ENCODE data around the gene AKR1C2.
"Not testable (repeated sequence)": the region's sequence is repeated elsewhere in the genome, so short reads cannot be mapped to it uniquely, and the experiment has no call there.

The AKR1C2 gene

DNA sequence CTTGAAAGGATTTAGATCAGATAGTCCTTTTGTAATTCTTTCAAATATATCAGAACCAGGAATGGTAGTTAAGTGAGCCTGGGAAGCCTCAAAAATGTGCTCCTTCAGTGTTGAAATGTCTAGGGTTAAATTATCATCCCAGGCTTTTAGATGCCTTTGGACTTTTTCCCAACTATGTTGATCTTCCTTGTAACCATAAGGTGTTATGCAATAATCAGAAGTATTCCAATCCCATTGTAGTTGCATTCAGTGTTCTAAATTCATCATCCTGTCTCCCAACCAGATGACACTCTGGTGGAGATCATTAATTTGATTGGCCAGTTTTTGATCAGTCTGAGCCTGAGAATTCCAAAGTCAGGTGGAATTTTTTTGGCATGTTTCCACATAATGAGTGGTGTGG is 35.1 kb upstream of the AKR1C2 start:
- H3K27ac ChIP-seq (ENCODE audit: low read length) = no peak overlapping the region
- no peaks in the 10 kb centered on the region for H3K27me3 ChIP-seq (ENCODE audit: control insufficient read depth, insufficient read depth, low read length)
- no peak overlapping the region for H3K9ac ChIP-seq (ENCODE audit: low read length)
- peaks cover 7% of the 10 kb centered on the region for H3K4me1 ChIP-seq (ENCODE audit: control insufficient read depth, low read depth, low read length)
- no peaks in the 10 kb centered on the region for H3K9me3 ChIP-seq (ENCODE audit: control insufficient read depth, low read depth, low read length)
- no peak overlapping the region for H3K4me3 ChIP-seq (ENCODE audit: low read length)
- no peaks in the 10 kb centered on the region for H3K36me3 ChIP-seq (ENCODE audit: control insufficient read depth, low read depth, low read length)

DNA sequence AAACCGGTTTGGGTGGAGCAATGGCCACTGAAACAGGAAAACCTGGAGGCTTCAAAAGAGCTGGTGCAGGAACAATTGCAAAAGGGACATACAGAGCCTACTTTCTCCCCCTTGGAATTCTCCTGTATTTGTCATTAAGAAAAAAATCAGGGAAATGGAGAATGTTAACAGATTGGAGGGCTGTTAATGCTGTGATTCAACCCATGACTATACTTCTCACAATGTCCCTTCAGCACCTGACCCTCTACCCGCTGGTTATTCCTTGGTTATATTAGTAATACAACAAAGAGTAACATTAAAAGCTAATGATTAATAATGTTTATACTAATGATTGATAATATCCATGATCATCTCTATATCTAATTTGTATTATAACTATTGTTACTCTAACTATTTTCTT is 34.4 kb upstream of the AKR1C2 start:
- peaks cover 3% of the 10 kb centered on the region for H3K9me3 ChIP-seq (ENCODE audit: control insufficient read depth, low read depth, low read length)
- H3K4me1 ChIP-seq (ENCODE audit: control insufficient read depth, low read depth, low read length) = peaks cover 7% of the 10 kb centered on the region
- H3K27ac ChIP-seq (ENCODE audit: low read length) = no peak overlapping the region
- H3K27me3 ChIP-seq (ENCODE audit: control insufficient read depth, insufficient read depth, low read length) = no peaks in the 10 kb centered on the region
- no peaks in the 10 kb centered on the region for H3K36me3 ChIP-seq (ENCODE audit: control insufficient read depth, low read depth, low read length)
- H3K9ac ChIP-seq (ENCODE audit: low read length) = no peak overlapping the region
- no peak overlapping the region for H3K4me3 ChIP-seq (ENCODE audit: low read length)

DNA sequence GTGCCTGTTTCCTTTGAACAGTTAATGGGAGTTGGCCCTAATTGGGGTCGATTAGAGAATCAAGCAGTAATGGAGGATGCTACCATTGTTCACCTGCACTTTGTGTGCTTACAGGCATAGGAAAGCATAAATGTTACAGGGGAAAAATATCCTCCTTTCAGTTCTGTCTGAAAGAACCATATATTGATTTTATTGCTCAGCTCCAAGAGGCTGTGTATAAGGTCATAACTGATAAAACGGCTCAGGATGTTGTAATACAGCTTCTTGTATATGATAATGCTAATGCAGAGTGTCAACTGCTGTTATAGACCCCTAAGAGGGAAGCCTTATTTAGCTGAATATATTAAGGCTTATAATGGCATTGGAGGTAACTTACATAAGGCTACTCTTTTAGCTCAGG is 32.9 kb upstream of the AKR1C2 start:
- no peaks in the 10 kb centered on the region for H3K27me3 ChIP-seq (ENCODE audit: control insufficient read depth, insufficient read depth, low read length)
- no peak overlapping the region for H3K4me3 ChIP-seq (ENCODE audit: low read length)

DNA sequence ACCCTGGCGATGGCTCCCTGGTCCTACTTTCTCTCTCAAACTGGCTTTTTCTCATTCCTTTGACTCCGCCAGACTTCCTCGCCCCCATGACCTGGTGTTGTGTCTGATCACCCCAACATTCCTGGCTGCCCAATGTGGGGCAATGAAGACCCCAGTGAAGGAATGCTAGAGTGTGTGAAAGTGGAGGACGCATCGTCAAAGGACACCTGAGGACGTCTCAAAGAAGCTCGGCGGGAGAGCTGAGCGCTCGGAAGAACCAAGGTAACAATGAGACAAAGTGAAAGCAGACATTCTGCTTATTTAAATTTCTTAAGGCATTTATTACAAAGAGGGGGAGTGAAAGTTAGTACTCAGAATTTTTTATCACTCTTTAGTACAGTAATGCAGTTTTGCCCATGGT is 31.7 kb upstream of the AKR1C2 start:
- Histone ChIP-seq H3K27ac (ENCODE audit: low read length) (no peak overlapping the region), H3K4me1 (ENCODE audit: control insufficient read depth, low read depth, low read length) (peaks cover 7% of the 10 kb centered on the region), H3K36me3 (ENCODE audit: control insufficient read depth, low read depth, low read length) (no peaks in the 10 kb centered on the region), H3K9me3 (ENCODE audit: control insufficient read depth, low read depth, low read length) (peaks cover 3% of the 10 kb centered on the region), H3K9ac (ENCODE audit: low read length) (no peak overlapping the region), H3K27me3 (ENCODE audit: control insufficient read depth, insufficient read depth, low read length) (no peaks in the 10 kb centered on the region), H3K4me3 (ENCODE audit: low read length) (no peak overlapping the region)

More for the DNA sequence above, 32.9 kb upstream of the AKR1C2 start:
- Histone ChIP-seq H3K9me3 (ENCODE audit: control insufficient read depth, low read depth, low read length) (peaks cover 3% of the 10 kb centered on the region), H3K4me1 (ENCODE audit: control insufficient read depth, low read depth, low read length) (peaks cover 7% of the 10 kb centered on the region), H3K9ac (ENCODE audit: low read length) (no peak overlapping the region), H3K27ac (ENCODE audit: low read length) (no peak overlapping the region), H3K36me3 (ENCODE audit: control insufficient read depth, low read depth, low read length) (no peaks in the 10 kb centered on the region)

- Histone ChIP-seq H3K27ac (ENCODE audit: low read length) (no peak overlapping the region), H3K36me3 (ENCODE audit: control insufficient read depth, low read depth, low read length) (no peaks in the 10 kb centered on the region), H3K4me1 (ENCODE audit: control insufficient read depth, low read depth, low read length) (peaks cover 7% of the 10 kb centered on the region), H3K9ac (ENCODE audit: low read length) (no peak overlapping the region), H3K9me3 (ENCODE audit: control insufficient read depth, low read depth, low read length) (peaks cover 3% of the 10 kb centered on the region), H3K4me3 (ENCODE audit: low read length) (no peak overlapping the region), H3K27me3 (ENCODE audit: control insufficient read depth, insufficient read depth, low read length) (no peaks in the 10 kb centered on the region)
These were observed 30.9 kb upstream of the AKR1C2 start for GRCh38 chr10:5034588-5034987.

GRCh38 chr10:5033061-5033778 is 29.6 kb upstream of the AKR1C2 start:
- Histone ChIP-seq H3K9ac (ENCODE audit: low read length) (no peak overlapping the region), H3K4me1 (ENCODE audit: control insufficient read depth, low read depth, low read length) (peaks cover 7% of the 10 kb centered on the region)

GRCh38 chr10:5032444-5032843 is 28.8 kb upstream of the AKR1C2 start:
- not testable (repeated sequence) for H3K27ac ChIP-seq (ENCODE audit: low read length); H3K9ac ChIP-seq (ENCODE audit: low read length); H3K4me1 ChIP-seq (ENCODE audit: control insufficient read depth, low read depth, low read length); H3K36me3 ChIP-seq (ENCODE audit: control insufficient read depth, low read depth, low read length); H3K27me3 ChIP-seq (ENCODE audit: control insufficient read depth, insufficient read depth, low read length); H3K9me3 ChIP-seq (ENCODE audit: control insufficient read depth, low read depth, low read length); H3K4me3 ChIP-seq (ENCODE audit: low read length)

More at GRCh38 chr10:5033061-5033778, 29.6 kb upstream of the AKR1C2 start:
- Histone ChIP-seq H3K9me3 (ENCODE audit: control insufficient read depth, low read depth, low read length) (peaks cover 3% of the 10 kb centered on the region), H3K36me3 (ENCODE audit: control insufficient read depth, low read depth, low read length) (no peaks in the 10 kb centered on the region), H3K27ac (ENCODE audit: low read length) (no peak overlapping the region), H3K4me3 (ENCODE audit: low read length) (no peak overlapping the region), H3K27me3 (ENCODE audit: control insufficient read depth, insufficient read depth, low read length) (no peaks in the 10 kb centered on the region)

DNA sequence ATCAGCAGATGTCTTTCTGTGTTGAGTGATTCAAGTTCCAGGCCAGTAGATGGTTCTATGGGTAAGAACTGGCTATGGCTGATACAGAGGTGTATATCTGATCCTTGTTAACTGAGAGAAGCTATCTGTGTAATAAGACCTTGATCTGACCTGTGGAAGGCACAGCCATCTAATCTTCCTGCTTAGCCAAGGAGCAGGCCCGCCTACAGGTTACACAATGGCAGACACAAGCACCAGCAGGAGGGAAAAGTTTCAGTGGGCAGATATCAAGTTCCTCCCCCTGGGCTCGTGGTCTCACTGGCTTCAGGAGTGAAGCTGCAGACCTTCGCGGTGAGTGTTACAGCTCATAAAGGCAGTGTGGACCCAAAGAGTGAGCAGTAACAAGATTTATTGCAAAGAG is 27.9 kb upstream of the AKR1C2 start:
- H3K9me3 ChIP-seq (ENCODE audit: control insufficient read depth, low read depth, low read length); H3K4me1 ChIP-seq (ENCODE audit: control insufficient read depth, low read depth, low read length); H3K36me3 ChIP-seq (ENCODE audit: control insufficient read depth, low read depth, low read length); H3K4me3 ChIP-seq (ENCODE audit: low read length); H3K27ac ChIP-seq (ENCODE audit: low read length); H3K9ac ChIP-seq (ENCODE audit: low read length); H3K27me3 ChIP-seq (ENCODE audit: control insufficient read depth, insufficient read depth, low read length): not testable (repeated sequence)

DNA sequence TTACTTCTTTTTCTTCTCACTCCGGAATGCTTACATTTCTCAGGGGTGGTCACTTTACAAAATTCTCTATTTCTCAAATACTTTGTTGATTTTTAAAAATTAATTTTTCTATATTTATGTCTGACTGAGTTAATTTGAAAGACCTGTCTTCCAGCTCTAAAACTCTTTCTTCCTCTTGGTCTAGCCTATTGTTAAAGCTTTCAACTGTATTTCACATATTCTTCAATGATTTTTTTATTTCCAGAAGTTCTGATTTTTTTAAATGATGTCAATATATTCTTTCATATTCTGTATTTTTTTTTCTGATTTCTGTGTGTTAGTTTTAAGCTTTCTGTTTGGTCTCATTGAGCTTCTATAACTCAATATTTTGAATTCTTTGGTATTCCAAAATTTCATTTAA is 27.3 kb upstream of the AKR1C2 start:
- H3K9ac ChIP-seq (ENCODE audit: low read length) = no peak overlapping the region
- peaks cover 7% of the 10 kb centered on the region for H3K4me1 ChIP-seq (ENCODE audit: control insufficient read depth, low read depth, low read length)
- H3K4me3 ChIP-seq (ENCODE audit: low read length) = no peak overlapping the region
- H3K9me3 ChIP-seq (ENCODE audit: control insufficient read depth, low read depth, low read length) = peaks cover 3% of the 10 kb centered on the region
- no peak overlapping the region for H3K27ac ChIP-seq (ENCODE audit: low read length)
- no peaks in the 10 kb centered on the region for H3K27me3 ChIP-seq (ENCODE audit: control insufficient read depth, insufficient read depth, low read length)
- no peaks in the 10 kb centered on the region for H3K36me3 ChIP-seq (ENCODE audit: control insufficient read depth, low read depth, low read length)

DNA sequence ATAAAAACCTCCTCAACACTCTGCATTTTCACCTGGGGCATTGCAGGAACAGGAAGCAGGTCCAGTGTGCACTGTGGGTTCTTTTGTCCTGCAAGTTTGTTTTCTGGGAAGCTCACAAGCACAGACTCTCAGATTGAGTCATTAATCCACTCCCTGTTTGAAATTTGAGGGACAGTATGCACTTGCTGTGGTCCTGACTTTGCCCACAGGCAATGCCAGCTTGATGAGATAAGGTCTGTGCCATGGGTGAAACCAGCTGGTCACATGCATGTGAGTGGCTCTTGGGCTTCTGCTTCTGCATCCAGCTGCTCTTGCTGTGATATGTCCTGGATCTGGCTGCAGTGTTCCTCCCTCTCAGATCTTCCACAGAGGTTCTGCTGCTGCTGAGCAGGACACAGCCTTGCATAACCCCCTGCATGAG is 21.8 kb upstream of the AKR1C2 start:
- not testable (repeated sequence) for H3K4me1 ChIP-seq (ENCODE audit: control insufficient read depth, low read depth, low read length); H3K27ac ChIP-seq (ENCODE audit: low read length); H3K36me3 ChIP-seq (ENCODE audit: control insufficient read depth, low read depth, low read length); H3K9ac ChIP-seq (ENCODE audit: low read length); H3K27me3 ChIP-seq (ENCODE audit: control insufficient read depth, insufficient read depth, low read length); H3K9me3 ChIP-seq (ENCODE audit: control insufficient read depth, low read depth, low read length); H3K4me3 ChIP-seq (ENCODE audit: low read length)

- no peaks in the 10 kb centered on the region for H3K9me3 ChIP-seq (ENCODE audit: control insufficient read depth, low read depth, low read length)
- H3K9ac ChIP-seq (ENCODE audit: low read length) = no peak overlapping the region
- no peak overlapping the region for H3K27ac ChIP-seq (ENCODE audit: low read length)
- no peak overlapping the region for H3K4me3 ChIP-seq (ENCODE audit: low read length)
- no peaks in the 10 kb centered on the region for H3K36me3 ChIP-seq (ENCODE audit: control insufficient read depth, low read depth, low read length)
- no peaks in the 10 kb centered on the region for H3K27me3 ChIP-seq (ENCODE audit: control insufficient read depth, insufficient read depth, low read length)
- H3K4me1 ChIP-seq (ENCODE audit: control insufficient read depth, low read depth, low read length) = no peaks in the 10 kb centered on the region
These were observed 19.6 kb upstream of the AKR1C2 start for GRCh38 chr10:5023177-5023805.

DNA sequence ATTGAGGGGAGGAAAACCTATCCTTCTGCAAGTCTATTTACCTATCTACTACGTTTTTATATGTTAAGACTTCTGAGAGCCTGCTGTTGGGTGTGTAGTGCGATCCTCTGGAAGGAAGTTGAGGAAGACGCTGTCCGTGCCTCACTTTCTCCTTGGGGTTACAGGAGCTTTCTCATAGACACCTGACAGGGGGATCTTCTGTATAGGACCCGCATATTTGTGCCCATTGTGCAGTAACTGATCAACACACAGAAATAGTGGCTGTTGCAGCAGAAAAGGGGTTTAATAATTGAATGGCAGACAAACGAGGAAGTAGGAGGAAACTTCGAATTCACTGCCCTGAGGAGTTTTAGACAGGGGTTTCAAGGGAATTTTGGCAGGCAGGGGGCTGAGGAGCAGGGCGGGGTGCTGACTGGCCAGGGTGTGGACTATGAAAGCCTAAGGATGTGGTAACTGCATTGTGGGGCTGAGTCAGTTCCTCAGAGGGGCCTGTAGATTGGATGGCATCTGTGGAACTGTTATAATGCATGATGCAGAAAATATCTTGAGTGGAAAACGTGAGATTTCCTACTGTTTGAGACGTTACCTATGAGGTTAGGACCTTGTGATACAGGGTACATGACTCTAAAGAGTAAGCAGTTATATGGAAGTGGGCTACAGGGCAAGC is 18.1 kb upstream of the AKR1C2 start:
- H3K4me1 ChIP-seq (ENCODE audit: control insufficient read depth, low read depth, low read length); H3K27me3 ChIP-seq (ENCODE audit: control insufficient read depth, insufficient read depth, low read length); H3K9ac ChIP-seq (ENCODE audit: low read length); H3K9me3 ChIP-seq (ENCODE audit: control insufficient read depth, low read depth, low read length); H3K27ac ChIP-seq (ENCODE audit: low read length); H3K36me3 ChIP-seq (ENCODE audit: control insufficient read depth, low read depth, low read length); H3K4me3 ChIP-seq (ENCODE audit: low read length): not testable (repeated sequence)

All from iPS-18a (cell line).